Measurements from ENCODE around the gene SLC16A3.

SLC16A3 gene

GRCh38 chr17:82214012-82214628, 14.7 kb upstream of the SLC16A3 start:
- no peak for DNase-seq (ENCODE audit: low read depth, low spot score)
- in situ Hi-C loops (cut with HindIII; ENCODE audit: low sequenced_read_pairs) = no loop called here
- TF ChIP-seq CTCF (IDR thresholded peaks at IDR 0.05; ENCODE audit: low read depth, low read length) = no peak
- no peak overlapping the region for H3K4me3 ChIP-seq (ENCODE audit: low read depth, low read length)

GRCh38 chr17:82215095-82215971, 13.5 kb upstream of the SLC16A3 start:
- no peak overlapping the region for H3K4me3 ChIP-seq (ENCODE audit: low read depth, low read length)
- no peak for DNase-seq (ENCODE audit: low read depth, low spot score)
- in situ Hi-C loops (cut with HindIII; ENCODE audit: low sequenced_read_pairs) = no loop called here
- TF ChIP-seq CTCF (IDR thresholded peaks at IDR 0.05; ENCODE audit: low read depth, low read length) = no peak

- DNase-seq (ENCODE audit: low read depth, low spot score) = no peak
- TF ChIP-seq CTCF (IDR thresholded peaks at IDR 0.05; ENCODE audit: low read depth, low read length) = no peak
- no peak overlapping the region for H3K4me3 ChIP-seq (ENCODE audit: low read depth, low read length)
- in situ Hi-C loops (cut with HindIII; ENCODE audit: low sequenced_read_pairs) = no loop called here
These were observed 12.9 kb upstream of the SLC16A3 start for GRCh38 chr17:82215972-82216300.

GRCh38 chr17:82216301-82217119, 12.3 kb upstream of the SLC16A3 start:
- in situ Hi-C loops (cut with HindIII; ENCODE audit: low sequenced_read_pairs) = no loop called here
- TF ChIP-seq CTCF (IDR thresholded peaks at IDR 0.05; ENCODE audit: low read depth, low read length) = no peak
- no peak overlapping the region for H3K4me3 ChIP-seq (ENCODE audit: low read depth, low read length)
- peak; percentile 71 for DNase-seq (ENCODE audit: low read depth, low spot score)

GRCh38 chr17:82217120-82217529, 11.7 kb upstream of the SLC16A3 start:
- in situ Hi-C loops (cut with HindIII; ENCODE audit: low sequenced_read_pairs) = no loop called here
- TF ChIP-seq CTCF (IDR thresholded peaks at IDR 0.05; ENCODE audit: low read depth, low read length) = no peak
- peak; percentile 32 for DNase-seq (ENCODE audit: low read depth, low spot score)
- no peak overlapping the region for H3K4me3 ChIP-seq (ENCODE audit: low read depth, low read length)

- peak; percentile 87 for DNase-seq (ENCODE audit: low read depth, low spot score)
- in situ Hi-C loops (cut with HindIII; ENCODE audit: low sequenced_read_pairs) = no loop called here
- TF ChIP-seq CTCF (IDR thresholded peaks at IDR 0.05; ENCODE audit: low read depth, low read length) = no peak
- H3K4me3 ChIP-seq (ENCODE audit: low read depth, low read length) = no peak overlapping the region
These were observed 11.2 kb upstream of the SLC16A3 start for GRCh38 chr17:82217530-82218204.

Measured in astrocyte of the spinal cord (primary cell).